Activated CD8-positive, alpha-beta T cell treated with anti-CD3 and anti-CD28 coated beads, Interleukin-2, amount 10 ng/mL, durations not matched to agents 7 days and 5 days (primary cell): ENCODE results near the gene NOVA1. TPM values are rescaled to one million over a fixed set of nuclear protein-coding genes. Genes with fewer than 3 reads are reported as not detected.

Experiments
- ATAC-seq: fragments of 150-1000 bp; cut with Tn5 transposase; one replicate; pipeline ENCODE4 v1.10.0; 2021; ENCODE audit warnings: moderate library complexity
- CTCF ChIA-PET: fragments of 350-600 bp; sonication (Branson Sonifier 250); formaldehyde crosslinking; loops from one replicate; lab custom pipeline; 2021; ENCODE audit warnings: antibody characterized with exemption; lab: Charles Lee
- POLR2A ChIA-PET: fragments of 350-600 bp; sonication (Branson Sonifier 250); formaldehyde crosslinking; loops from one replicate; lab custom pipeline; 2021; ENCODE audit warnings: antibody characterized with exemption; lab: Charles Lee
- DNase-seq: peaks from one replicate; pipeline ENCODE4 v3.0.0-alpha.2; 2020
- H3K27ac Mint-ChIP-seq: one replicate; pipeline ENCODE4 v1.8.0; 2021; ENCODE audit warnings: mild to moderate bottlenecking, mixed read lengths
- H3K27me3 Mint-ChIP-seq: one replicate; pipeline ENCODE4 v1.8.0; 2021; ENCODE audit warnings: low read depth, mixed read lengths
- H3K36me3 Mint-ChIP-seq: one replicate; pipeline ENCODE4 v1.8.0; 2021; ENCODE audit warnings: low read depth, mixed read lengths
- H3K4me1 Mint-ChIP-seq: one replicate; pipeline ENCODE4 v1.8.0; 2021; ENCODE audit warnings: low read depth, mixed read lengths
- H3K4me3 Mint-ChIP-seq: one replicate; pipeline ENCODE4 v1.8.0; 2021; ENCODE audit warnings: mild to moderate bottlenecking, mixed read lengths
- H3K9me3 Mint-ChIP-seq: one replicate; pipeline ENCODE4 v1.8.0; 2022; ENCODE audit warnings: mixed read lengths; ENCODE audit not compliant: insufficient read depth
- total RNA-seq, 2 experiments: library from RNA; stranded (reverse); gene quantifications; one replicate each; pipeline ENCODE4 v1.2.3, GENCODE V29; 2021

NOVA1 gene
- total RNA-seq, 2 experiments from 2014 or later = not detected

DNA sequence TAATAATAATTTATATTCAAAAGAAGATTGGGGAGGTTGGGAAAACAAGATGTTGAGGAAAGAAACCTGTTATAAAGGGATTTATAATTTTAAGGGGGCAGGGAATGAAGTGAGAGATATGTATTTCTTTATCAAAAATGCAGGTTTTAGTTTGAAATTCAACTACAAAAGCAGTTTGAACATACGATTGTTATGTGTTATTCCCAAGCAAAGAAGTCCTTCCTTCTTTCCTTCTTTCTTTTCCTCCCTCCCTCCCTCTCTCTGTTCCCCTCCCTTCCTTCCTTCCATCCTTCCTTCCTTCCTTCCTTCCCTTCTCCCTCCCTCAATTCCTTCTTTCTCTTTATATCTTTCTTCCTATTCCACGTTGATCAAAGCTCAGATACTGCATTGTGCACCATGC lies 173.3 kb downstream of the NOVA1 start:
- Mint-ChIP-seq H3K27me3 (no peaks in the 10 kb centered on the region), H3K9me3 (peaks cover 14% of the 10 kb centered on the region)
- CTCF ChIA-PET = no interaction called here

DNA sequence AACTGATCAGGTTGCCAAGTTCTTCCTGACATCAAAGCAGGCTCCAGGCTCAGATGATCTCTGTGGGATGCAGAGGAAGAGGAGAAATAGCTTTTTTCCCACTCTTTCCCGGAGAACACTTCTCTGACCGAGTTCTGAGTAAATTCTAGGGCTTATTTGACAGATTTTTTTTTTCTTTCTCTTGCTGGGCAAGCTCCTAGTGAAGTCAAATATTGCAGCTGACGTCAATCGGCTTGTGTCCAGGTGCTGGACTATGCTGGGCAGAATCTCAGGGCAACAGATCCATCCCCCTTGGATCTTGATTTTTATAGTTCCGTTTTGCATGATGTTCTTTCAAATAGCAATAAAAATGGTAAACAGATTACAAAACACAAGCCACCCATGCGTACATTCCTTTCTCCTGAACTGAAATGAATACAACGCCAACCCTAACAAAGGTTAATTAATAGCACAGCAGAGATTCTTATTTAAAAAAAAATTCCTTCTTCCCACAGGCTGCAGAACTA lies 182.2 kb downstream of the NOVA1 start:
- Mint-ChIP-seq H3K4me3 (no peak overlapping the region), H3K27ac (no peak overlapping the region), H3K4me1 (no peaks in the 10 kb centered on the region), H3K36me3 (no peaks in the 10 kb centered on the region), H3K9me3 (peaks cover 4% of the 10 kb centered on the region), H3K27me3 (no peaks in the 10 kb centered on the region)
- DNase-seq (no peak), ATAC-seq (no peak)
- POLR2A ChIA-PET = no interaction called here
- CTCF ChIA-PET = no interaction called here

More for the DNA sequence above, 173.3 kb downstream of the NOVA1 start:
- Mint-ChIP-seq H3K4me3 (no peak overlapping the region), H3K4me1 (no peaks in the 10 kb centered on the region), H3K27ac (no peak overlapping the region), H3K36me3 (no peaks in the 10 kb centered on the region)
- no peak for DNase-seq
- no peak for ATAC-seq
- POLR2A ChIA-PET = no interaction called here

DNA sequence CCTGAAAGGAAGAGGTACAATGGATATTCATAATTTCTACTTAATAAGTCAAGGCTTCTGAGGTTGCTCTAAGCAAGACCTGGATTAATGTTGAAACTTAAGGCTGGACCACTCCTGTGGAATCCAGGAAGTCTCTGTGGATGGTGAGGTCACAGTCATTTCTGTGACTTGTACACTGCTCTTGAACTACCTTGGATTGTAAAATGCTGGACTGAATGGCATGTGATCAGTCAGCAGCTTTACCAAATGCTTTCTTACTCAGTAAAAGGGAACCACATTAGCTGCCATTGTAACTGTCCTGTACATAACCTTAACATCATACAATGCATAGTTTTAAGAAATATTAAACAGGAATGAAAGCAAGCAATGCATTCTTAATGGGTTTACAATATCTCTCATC lies 182.9 kb downstream of the NOVA1 start:
- no peak for DNase-seq

DNA sequence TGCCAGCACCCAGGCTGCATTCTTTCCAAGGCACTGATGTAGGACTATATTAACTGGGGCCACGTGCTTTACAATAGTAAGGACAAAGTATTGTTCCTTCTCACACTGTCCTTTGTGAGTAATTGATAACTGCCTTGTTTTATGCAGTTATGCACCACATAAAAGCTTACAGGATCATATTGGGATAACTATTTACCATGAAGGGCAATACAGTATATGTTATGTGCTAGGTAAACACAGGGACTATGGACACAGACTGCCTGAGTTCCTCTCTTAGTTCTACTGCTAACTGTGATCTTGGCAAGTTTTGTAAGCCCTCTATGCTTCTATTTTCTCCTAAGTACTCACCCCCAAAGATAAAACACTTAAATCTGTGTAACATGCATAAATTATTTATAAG lies 183.7 kb downstream of the NOVA1 start:
- no peak for DNase-seq
- ATAC-seq = no peak
- peaks cover 4% of the 10 kb centered on the region for H3K9me3 Mint-ChIP-seq
- ChIA-PET CTCF (no interaction called here), POLR2A (no interaction called here)
- H3K4me3 Mint-ChIP-seq = no peak overlapping the region
- H3K27me3 Mint-ChIP-seq = no peaks in the 10 kb centered on the region
- H3K36me3 Mint-ChIP-seq = no peaks in the 10 kb centered on the region
- no peak overlapping the region for H3K27ac Mint-ChIP-seq
- H3K4me1 Mint-ChIP-seq = no peaks in the 10 kb centered on the region

More for the DNA sequence above, 182.9 kb downstream of the NOVA1 start:
- Mint-ChIP-seq H3K36me3 (no peaks in the 10 kb centered on the region), H3K27me3 (no peaks in the 10 kb centered on the region), H3K4me3 (no peak overlapping the region), H3K27ac (no peak overlapping the region), H3K4me1 (no peaks in the 10 kb centered on the region), H3K9me3 (peaks cover 4% of the 10 kb centered on the region)
- no peak for ATAC-seq
- ChIA-PET CTCF (no interaction called here), POLR2A (no interaction called here)

DNA sequence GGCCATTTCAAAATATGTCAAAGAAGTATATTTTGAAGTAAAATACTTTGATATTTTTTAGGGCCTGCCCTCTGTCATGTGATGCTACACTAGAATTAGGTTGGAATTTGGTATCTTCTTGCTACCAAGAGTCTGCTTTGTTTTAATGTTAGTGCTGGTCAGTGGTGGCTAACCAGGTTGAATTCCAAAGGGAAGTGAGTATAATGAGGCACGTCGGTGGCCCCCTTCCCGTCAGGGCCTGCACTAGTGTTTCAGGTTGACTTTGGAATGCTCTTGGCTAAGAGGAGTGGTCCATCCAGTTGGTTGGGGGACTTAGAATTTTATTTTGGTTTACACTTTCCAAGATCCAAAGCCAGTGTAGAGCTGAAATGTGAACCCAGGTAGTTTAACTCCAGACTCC lies 185.4 kb downstream of the NOVA1 start:
- no peak for ATAC-seq
- Mint-ChIP-seq H3K27me3 (no peaks in the 10 kb centered on the region), H3K4me1 (no peaks in the 10 kb centered on the region), H3K9me3 (no peaks in the 10 kb centered on the region), H3K36me3 (no peaks in the 10 kb centered on the region), H3K27ac (no peak overlapping the region), H3K4me3 (no peak overlapping the region)
- ChIA-PET CTCF (no interaction called here), POLR2A (no interaction called here)
- DNase-seq = no peak

DNA sequence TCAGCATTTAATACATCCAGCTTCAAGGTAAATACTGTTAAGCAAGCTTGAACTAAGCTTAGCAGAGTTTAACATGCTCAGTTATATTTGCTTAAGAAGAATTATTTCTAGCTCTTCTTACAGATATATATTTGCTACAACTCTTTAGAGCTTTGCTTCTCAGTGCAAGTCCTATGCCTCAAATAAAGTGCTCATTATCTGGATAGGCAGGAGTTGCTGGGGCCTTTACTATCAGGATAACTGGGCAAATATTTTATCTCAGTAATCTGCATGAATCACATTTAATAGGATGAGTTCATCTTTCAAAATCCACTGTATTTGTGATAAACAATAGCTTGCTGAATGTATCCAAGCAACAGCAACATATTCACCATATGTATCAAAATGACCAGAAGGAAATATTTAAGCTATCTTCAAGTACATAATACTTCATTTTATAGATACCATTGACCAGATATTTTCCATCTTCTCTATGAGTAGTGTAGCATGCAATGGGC lies 187.6 kb downstream of the NOVA1 start:
- no peak for ATAC-seq
- no peaks in the 10 kb centered on the region for H3K9me3 Mint-ChIP-seq
- H3K4me3 Mint-ChIP-seq = no peak overlapping the region
- no peak overlapping the region for H3K27ac Mint-ChIP-seq
- H3K27me3 Mint-ChIP-seq = no peaks in the 10 kb centered on the region
- no peaks in the 10 kb centered on the region for H3K36me3 Mint-ChIP-seq
- no peaks in the 10 kb centered on the region for H3K4me1 Mint-ChIP-seq
- DNase-seq = no peak
- ChIA-PET CTCF (no interaction called here), POLR2A (no interaction called here)

DNA sequence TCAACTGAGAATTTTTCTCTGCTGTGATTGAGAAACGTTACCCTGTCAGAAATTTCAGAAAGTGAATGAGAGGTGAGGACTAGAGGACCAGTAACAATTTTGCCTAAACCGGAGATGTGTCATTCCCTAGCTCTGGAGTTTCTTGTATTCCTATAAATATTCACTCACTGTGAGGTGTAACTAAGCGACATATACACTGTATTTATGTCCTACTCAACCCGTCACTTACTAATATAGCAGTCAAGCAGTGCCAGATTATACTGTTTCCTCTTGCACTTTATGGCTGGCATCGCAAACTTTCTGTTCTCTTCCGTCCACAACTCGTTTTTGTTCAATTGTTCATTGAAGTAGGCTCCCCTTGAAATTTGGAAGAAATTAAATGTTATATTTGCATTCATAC lies 192.9 kb downstream of the NOVA1 start:
- Mint-ChIP-seq H3K4me1 (no peaks in the 10 kb centered on the region), H3K27ac (no peak overlapping the region), H3K9me3 (peaks cover 10% of the 10 kb centered on the region), H3K4me3 (no peak overlapping the region), H3K27me3 (no peaks in the 10 kb centered on the region), H3K36me3 (no peaks in the 10 kb centered on the region)
- ATAC-seq (no peak), DNase-seq (no peak)
- POLR2A ChIA-PET = no interaction called here
- CTCF ChIA-PET = no interaction called here

DNA sequence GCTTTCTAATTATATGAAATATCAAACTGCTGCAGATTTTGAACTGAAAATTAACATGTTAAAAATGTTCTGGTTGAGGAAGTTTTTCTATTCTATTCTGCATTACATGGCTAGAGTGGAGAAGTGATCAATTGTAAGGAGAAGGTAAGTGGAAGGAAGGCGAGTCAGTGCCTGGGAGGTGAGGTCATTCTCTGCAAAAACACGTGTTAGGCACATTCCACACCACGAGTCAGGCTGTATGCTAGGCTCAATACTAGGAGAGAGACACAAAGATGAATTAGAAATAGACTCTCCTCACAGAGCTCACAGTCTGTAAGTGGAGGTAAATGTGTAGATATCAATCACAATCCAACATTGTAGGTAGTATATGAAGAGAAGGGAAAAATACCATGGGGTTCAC lies 194.1 kb downstream of the NOVA1 start:
- no peaks in the 10 kb centered on the region for H3K27me3 Mint-ChIP-seq
- no peak for DNase-seq
- CTCF ChIA-PET = no interaction called here
- no peak overlapping the region for H3K4me3 Mint-ChIP-seq
- POLR2A ChIA-PET = no interaction called here
- ATAC-seq = no peak
- no peak overlapping the region for H3K27ac Mint-ChIP-seq
- no peaks in the 10 kb centered on the region for H3K36me3 Mint-ChIP-seq
- H3K4me1 Mint-ChIP-seq = no peaks in the 10 kb centered on the region
- H3K9me3 Mint-ChIP-seq = peaks cover 15% of the 10 kb centered on the region

DNA sequence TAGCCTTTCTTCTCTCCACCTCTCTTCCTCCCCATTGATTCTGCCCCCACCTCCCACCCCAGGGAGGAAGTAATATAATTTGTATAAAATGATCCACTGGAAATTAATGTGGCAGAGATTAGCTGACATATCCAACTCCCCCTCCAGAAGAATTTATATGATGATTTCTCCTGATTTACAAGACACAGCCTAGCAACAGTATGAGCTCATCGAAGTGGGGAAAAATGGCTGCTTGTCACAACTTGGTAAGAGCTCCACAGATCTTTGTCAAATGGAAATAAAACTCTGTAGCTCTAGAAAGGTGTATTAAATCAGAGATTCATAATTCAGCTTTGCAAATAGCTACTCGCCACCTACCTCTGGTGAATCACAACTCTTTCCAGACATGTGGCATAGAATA lies 195.7 kb downstream of the NOVA1 start:
- Mint-ChIP-seq H3K9me3 (peaks cover 15% of the 10 kb centered on the region), H3K4me1 (no peaks in the 10 kb centered on the region), H3K4me3 (no peak overlapping the region), H3K27me3 (no peaks in the 10 kb centered on the region), H3K27ac (no peak overlapping the region), H3K36me3 (no peaks in the 10 kb centered on the region)
- ChIA-PET POLR2A (no interaction called here), CTCF (no interaction called here)
- DNase-seq = no peak
- ATAC-seq = no peak

DNA sequence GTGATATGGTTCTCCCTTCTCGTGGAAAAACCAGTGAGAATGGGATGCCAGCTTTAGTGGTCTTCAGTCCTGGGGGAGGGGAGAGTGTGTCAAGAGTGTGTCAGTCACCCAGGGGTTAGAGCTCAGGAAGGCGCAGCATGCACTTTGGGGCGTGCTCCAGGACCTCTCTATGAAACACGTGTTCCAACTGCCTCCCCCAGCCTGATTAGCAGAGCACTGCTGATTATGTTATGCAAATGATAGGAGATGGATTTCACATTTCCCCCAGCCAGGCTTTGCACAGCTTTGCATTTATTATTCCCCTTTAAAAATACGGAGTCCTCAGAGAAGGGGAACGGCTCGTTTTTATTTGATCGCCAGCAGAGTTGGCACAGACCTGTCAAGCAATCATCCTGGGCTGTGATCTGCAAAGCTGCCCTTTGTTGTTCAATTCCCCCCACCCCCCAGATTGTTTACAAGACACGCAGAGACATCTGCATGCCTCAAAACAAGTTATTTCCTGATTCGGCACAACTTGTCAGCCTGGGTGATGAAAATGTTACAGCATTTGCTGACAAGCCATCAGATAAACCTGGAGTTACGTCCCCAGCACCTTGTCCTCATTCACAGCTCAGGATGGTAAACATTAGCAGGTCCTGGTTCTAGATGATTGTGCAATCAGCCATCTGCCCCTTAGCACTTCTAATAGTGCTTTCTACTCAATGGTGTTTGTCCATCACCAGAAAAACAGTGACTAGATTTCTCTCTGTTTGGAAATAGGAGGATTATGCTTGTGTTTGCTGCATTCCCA lies 196.5 kb downstream of the NOVA1 start:
- Mint-ChIP-seq H3K36me3 (no peaks in the 10 kb centered on the region), H3K4me3 (no peak overlapping the region), H3K27ac (no peak overlapping the region), H3K4me1 (no peaks in the 10 kb centered on the region), H3K9me3 (peaks cover 15% of the 10 kb centered on the region), H3K27me3 (no peaks in the 10 kb centered on the region)
- no peak for ATAC-seq
- no peak for DNase-seq
- ChIA-PET CTCF (no interaction called here), POLR2A (no interaction called here)

DNA sequence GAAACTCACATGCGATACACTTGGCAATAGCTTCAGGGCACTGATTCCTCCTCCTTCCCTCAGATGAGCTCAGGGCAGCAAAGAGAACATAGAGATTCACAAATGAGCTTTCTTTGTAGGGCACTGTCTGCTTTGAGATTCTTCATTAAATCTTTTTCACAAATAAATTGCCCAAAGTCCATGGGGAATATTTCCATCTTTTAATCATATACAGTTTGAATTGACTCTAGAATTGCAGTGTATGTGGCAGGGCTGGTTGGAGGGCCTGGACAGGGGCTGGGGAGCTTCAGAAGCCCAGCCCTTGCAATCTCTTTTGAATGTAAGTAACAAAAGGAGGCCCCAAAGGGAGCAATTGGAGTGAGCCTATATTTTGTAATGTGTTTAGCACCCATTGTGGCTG lies 197.5 kb downstream of the NOVA1 start:
- CTCF ChIA-PET = no interaction called here
- Mint-ChIP-seq H3K36me3 (no peaks in the 10 kb centered on the region), H3K27me3 (no peaks in the 10 kb centered on the region), H3K9me3 (peaks cover 15% of the 10 kb centered on the region), H3K27ac (no peak overlapping the region), H3K4me3 (no peak overlapping the region), H3K4me1 (no peaks in the 10 kb centered on the region)
- POLR2A ChIA-PET = no interaction called here
- ATAC-seq = no peak
- DNase-seq = no peak

DNA sequence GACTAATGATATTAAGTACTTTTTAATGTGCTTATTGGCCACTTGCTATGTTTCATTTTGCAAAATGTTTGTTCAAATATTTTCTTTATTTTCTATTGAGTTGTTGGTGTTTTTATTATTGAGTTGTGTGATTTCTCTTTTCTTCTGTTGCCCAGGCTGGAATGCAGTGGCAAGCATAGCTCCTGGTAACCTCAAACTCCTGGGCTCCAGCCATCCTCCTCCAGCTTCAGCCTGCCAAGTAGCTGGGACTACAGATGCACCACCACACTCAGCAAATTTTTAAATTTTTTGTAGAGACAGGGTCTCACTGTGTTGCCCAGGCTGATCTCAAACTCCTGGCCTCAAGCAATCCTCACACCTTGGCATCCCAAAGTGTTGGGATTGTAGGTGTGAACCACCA lies 199.2 kb downstream of the NOVA1 start:
- DNase-seq (no peak), ATAC-seq (no peak)
- Mint-ChIP-seq H3K9me3 (peaks cover 15% of the 10 kb centered on the region), H3K36me3 (no peaks in the 10 kb centered on the region), H3K4me3 (no peak overlapping the region), H3K27ac (no peak overlapping the region), H3K27me3 (no peaks in the 10 kb centered on the region), H3K4me1 (no peaks in the 10 kb centered on the region)
- ChIA-PET CTCF (no interaction called here), POLR2A (no interaction called here)
